Measurements from ENCODE around the gene GAPDH. TPM values are rescaled to one million over a fixed set of nuclear protein-coding genes. Genes with fewer than 3 reads are reported as not detected.
"Not testable (repeated sequence)": the region's sequence is repeated elsewhere in the genome, so short reads cannot be mapped to it uniquely, and the experiment has no call there.

GAPDH gene
- polyA plus RNA-seq (ENCODE audit: insufficient read length in 3 of 3) = 1,000 to 10,000 TPM; 1,949 to 2,148 (median 2,005) TPM

DNA sequence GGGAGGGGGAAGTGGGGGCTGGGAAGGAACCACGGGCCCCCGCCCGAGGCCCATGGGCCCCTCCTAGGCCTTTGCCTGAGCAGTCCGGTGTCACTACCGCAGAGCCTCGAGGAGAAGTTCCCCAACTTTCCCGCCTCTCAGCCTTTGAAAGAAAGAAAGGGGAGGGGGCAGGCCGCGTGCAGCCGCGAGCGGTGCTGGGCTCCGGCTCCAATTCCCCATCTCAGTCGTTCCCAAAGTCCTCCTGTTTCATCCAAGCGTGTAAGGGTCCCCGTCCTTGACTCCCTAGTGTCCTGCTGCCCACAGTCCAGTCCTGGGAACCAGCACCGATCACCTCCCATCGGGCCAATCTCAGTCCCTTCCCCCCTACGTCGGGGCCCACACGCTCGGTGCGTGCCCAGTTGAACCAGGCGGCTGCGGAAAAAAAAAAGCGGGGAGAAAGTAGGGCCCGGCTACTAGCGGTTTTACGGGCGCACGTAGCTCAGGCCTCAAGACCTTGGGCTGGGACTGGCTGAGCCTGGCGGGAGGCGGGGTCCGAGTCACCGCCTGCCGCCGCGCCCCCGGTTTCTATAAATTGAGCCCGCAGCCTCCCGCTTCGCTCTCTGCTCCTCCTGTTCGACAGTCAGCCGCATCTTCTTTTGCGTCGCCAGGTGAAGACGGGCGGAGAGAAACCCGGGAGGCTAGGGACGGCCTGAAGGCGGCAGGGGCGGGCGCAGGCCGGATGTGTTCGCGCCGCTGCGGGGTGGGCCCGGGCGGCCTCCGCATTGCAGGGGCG, at the start of gene GAPDH:
Gene GAPDH, plus strand, starts transcription at position 595 of the 772 bp plus-strand sequence. CDS start 316 bp downstream, outside the sequence.
- peak; percentile 90 to 95 (median 93) for DNase-seq (ENCODE audit: low read depth in 3 of 3, low spot score in 2 of 3)

- no peak for DNase-seq (ENCODE audit: low read depth in 3 of 3, low spot score in 2 of 3)
These were observed 46.1 kb upstream of the GAPDH start for GRCh38 chr12:6488240-6488639.

- no peak for DNase-seq (ENCODE audit: low read depth in 3 of 3, low spot score in 2 of 3)
These were observed 44.9 kb upstream of the GAPDH start for GRCh38 chr12:6489449-6489848.

DNA sequence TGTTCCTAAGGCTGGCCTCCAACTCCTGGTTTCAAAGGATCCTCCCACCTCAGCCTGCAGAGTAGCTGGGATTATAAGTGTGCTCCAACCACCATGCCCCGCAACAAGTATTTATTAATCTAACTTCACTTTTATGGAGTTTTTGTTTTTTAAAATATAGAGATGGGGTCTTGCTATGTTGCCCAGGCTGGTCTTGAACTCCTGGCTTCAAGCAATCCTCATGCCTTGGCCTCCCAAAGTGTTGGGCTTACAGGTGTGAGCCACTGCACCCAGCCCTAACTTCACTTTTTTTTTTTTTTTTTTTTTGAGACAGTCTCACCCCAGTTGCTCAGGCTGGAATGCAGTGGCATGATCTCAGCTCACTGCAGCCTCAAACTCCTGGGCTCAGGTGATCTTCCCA, 43.6 kb upstream of the GAPDH start:
- DNase-seq (ENCODE audit: low read depth in 3 of 3, low spot score in 2 of 3) = not testable (repeated sequence)

DNA sequence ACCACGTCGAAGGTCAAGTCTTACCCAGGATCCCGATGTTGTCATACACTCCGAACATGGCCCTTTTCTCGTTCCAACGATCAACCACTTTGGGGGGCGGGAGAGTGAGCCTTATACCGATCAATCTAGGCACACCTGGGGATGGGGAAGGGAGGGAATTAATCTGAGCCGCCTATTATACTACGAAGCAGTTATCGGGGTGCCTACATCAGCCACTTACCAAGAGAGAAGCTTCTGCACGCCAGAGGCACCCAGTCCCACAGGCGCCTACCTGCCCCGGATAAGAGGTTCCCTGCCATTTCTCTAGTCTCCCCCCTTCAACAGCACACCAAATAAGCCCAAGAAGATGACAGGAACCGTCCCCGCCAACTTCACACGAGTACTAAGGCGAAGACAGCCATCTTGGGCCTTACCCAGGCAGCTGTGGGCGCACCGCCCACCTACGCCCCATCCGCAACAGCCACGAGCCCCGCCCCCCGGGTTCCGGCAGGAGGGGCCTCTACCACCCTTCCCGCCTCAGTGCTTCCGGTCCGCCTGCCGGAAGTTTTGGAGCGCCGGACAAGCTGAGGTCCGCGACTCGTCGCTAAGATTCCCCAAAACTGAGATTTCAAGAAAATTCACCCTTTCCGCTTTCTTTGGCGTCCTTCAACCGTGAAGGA, 41.4 kb upstream of the GAPDH start, which contains the start of gene MRPL51:
Gene MRPL51, minus strand, starts transcription at position 425 of the 659 bp plus-strand sequence. Its CDS starts 126 bp downstream, at position 299.
- peak; percentile 84 to 90 (median 86) for DNase-seq (ENCODE audit: low read depth in 3 of 3, low spot score in 2 of 3)

GRCh38 chr12:6493497-6494257, 40.6 kb upstream of the GAPDH start, which contains the start of gene NCAPD2:
NCAPD2 (plus strand) TSS chr12:6494102; CDS start chr12:6495099, 997 bp downstream.
- DNase-seq (ENCODE audit: low read depth in 3 of 3, low spot score in 2 of 3) = peak; percentile 85 to 93 (median 88)

- no peak for DNase-seq (ENCODE audit: low read depth in 3 of 3, low spot score in 2 of 3)
These were observed 40.0 kb upstream of the GAPDH start for GRCh38 chr12:6494258-6494743.

DNA sequence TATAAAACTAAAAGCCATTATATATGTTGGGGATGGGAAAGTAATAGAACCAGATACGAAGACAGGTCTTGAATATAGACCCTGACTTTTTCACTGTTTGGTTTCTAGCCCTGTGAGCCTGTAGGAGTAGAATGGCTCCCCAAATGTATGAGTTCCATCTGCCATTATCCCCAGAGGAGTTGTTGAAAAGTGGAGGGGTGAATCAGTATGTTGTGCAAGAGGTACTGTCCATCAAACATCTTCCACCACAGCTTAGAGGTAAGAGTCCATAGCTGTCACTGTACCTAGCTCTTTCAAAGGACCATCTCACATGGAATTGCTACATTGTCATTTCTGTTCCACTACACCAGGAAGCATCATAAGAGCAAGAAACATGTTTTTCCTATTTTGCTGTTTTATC, 39.3 kb upstream of the GAPDH start:
- no peak for DNase-seq (ENCODE audit: low read depth in 3 of 3, low spot score in 2 of 3)

DNA sequence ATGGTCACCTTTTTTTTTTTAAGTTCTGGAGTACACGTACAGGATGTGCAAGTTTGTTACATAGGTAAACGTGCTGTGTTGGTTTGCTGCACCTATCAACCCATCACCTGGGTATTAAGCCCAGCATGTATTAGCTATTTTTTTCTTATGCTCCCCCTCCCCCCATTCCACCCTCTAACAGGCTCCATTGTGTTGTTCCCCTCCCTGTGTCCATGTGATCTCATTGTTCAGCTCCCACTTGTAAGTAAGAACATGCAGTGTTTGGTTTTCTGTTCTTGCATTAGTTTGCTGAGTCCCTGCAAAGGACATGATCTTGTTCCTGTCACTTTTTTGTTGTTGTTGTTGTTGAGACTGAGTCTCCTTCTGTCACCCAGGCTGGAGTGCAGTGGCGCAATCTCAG, 37.0 kb upstream of the GAPDH start:
- DNase-seq (ENCODE audit: low read depth in 3 of 3, low spot score in 2 of 3) = not testable (repeated sequence)

GRCh38 chr12:6500466-6500865, 33.9 kb upstream of the GAPDH start:
- no peak for DNase-seq (ENCODE audit: low read depth in 3 of 3, low spot score in 2 of 3)

GRCh38 chr12:6507102-6507998, 27.0 kb upstream of the GAPDH start:
- DNase-seq (ENCODE audit: low read depth in 3 of 3, low spot score in 2 of 3) = no peak

DNA sequence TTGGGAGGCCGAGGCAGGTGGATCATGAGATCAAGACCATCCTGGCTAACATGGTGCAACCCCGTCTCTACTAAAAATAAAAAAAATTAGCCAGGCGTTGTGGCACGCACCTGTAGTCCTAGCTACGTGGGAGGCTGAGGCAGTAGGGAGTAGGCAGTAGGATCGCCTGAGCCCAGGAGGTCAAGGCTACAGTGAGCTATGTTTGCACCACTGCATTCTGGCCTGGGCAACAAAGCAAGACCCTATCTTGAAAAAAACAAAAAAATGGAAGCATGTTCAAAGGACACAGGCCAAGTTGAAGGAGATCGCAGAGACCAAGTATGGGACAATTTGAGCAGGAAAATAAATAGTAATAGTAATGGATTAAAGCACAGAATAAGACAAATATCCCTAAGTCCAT, 26.2 kb upstream of the GAPDH start:
- no peak for DNase-seq (ENCODE audit: low read depth in 3 of 3, low spot score in 2 of 3)

GRCh38 chr12:6520186-6520585, 14.1 kb upstream of the GAPDH start:
- DNase-seq (ENCODE audit: low read depth in 3 of 3, low spot score in 2 of 3) = no peak

GRCh38 chr12:6522193-6522592, 12.1 kb upstream of the GAPDH start:
- DNase-seq (ENCODE audit: low read depth in 3 of 3, low spot score in 2 of 3) = no peak

- no peak for DNase-seq (ENCODE audit: low read depth in 3 of 3, low spot score in 2 of 3)
These were observed 10.6 kb upstream of the GAPDH start for GRCh38 chr12:6523708-6524107.

DNA sequence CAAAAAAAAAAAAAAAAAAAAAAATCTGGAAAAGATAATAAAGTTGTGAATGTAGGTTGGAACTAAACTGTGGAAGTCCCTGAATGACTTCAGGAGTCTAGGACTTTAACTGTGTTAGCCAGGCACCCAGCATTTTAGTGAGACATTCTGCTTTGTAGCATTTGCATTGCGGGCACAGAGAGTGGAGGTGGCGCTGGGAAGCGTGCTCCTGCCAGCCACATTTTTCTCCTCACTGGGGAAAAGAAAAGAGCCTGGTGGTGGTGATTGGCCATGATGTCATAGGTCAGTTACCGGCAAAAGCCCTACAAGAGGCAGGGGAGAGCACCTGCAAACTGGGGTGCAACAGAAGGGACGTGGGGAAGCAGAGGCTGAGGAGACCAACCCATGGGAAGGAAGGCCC, 9.7 kb upstream of the GAPDH start:
- no peak for DNase-seq (ENCODE audit: low read depth in 3 of 3, low spot score in 2 of 3)

DNA sequence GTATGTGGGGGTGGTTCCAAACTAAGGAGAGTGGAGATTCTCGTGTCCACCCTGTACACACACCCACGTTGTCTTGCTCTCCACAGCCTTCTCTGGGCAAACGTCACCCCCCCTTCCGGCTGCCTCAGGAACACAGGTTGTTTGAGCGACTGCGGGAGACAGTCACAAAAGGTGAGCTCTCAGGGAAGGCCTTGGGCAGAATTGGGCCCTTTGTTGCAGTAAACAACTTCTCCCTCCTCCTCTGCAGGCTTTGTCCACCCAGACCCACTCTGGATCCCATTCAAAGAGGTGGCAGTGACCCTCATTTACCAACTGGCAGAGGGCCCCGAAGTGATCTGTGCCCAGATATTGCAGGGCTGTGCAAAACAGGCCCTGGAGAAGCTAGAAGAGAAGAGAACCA, 8.1 kb upstream of the GAPDH start:
- DNase-seq (ENCODE audit: low read depth in 3 of 3, low spot score in 2 of 3) = no peak

DNA sequence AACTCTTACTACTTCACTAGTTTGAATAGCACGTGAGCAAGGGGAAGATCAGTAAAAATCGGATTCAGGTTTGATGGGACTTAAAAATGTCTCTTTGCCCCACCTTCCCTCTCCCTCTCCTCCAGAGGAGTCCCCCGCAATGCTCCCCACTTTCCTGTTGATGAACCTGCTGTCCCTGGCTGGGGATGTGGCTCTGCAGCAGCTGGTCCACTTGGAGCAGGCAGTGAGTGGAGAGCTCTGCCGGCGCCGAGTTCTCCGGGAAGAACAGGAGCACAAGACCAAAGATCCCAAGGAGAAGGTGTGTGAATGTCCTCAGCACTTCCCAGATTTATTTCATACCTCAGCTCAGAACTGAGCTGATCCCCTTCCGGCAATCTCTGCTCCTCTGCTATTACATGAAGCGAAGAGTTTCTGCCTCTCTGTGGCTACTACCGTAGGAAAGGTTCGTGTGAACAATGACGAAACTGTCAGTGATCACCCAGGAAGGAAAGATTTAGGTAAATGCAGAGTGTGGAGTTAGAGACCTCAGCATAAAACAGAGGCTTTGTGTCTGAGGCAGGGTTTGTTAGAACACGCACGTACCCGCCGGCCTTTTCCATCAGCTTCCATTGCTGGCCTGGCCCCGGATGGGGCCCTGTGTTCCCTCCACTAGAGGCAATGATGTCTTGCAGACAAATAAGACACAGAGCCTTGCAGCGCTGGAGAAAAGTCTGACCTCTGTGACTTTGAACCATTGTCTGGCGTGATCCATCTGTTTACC, 7.4 kb upstream of the GAPDH start:
- DNase-seq (ENCODE audit: low read depth in 3 of 3, low spot score in 2 of 3) = no peak

DNA sequence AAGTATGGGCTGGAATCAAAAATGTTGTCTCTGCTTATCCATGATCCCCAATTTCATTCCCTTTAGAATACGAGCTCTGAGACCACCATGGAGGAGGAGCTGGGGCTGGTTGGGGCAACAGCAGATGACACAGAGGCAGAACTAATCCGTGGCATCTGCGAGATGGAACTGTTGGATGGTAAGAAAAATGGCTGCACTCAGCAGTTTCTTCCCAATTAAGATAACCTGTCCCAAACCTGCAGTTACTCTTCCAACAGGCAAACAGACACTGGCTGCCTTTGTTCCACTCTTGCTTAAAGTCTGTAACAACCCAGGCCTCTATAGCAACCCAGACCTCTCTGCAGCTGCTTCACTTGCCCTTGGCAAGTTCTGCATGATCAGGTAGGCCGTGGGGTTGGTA, 6.6 kb upstream of the GAPDH start:
- DNase-seq (ENCODE audit: low read depth in 3 of 3, low spot score in 2 of 3) = no peak

All from right renal cortex interstitium (tissue), 3 donors.